Measurements from ENCODE around the gene FHL3. TPM values are rescaled to one million over a fixed set of nuclear protein-coding genes. Genes with fewer than 3 reads are reported as not detected.
A peak's percentile ranks its signal among the peaks of the same experiment; 100 is the strongest.

The FHL3 gene
- total and polyA plus RNA-seq, 2 of the 8 experiments (the other 6 are each of a cell fraction or from before 2014, with no cell fraction given), result 14.3 to 35.6 TPM

GRCh38 chr1:38044221-38045215, 39.2 kb upstream of the FHL3 start:
- Histone ChIP-seq H2AK5ac (ENCODE audit: low read depth, low read length) (no peak overlapping the region), H3K79me1 (ENCODE audit: low read depth, low read length) (peaks cover 2% of the 10 kb centered on the region; the same call in 1 of the 2 replicates), H3K4me1 (replicated peaks in 1 of 4; ENCODE audit: control insufficient read depth in 3 of 4, insufficient read depth in 4 of 4, low read length in 3 of 4) (peaks cover 3 to 18% (median 10%) of the 10 kb centered on the region in 4 experiments), H3K27ac (ENCODE audit: low read depth, low read length) (no peak overlapping the region), H4K20me1 (replicated peaks in 1 of 2; ENCODE audit: control insufficient read depth in 1 of 2, insufficient read depth in 2 of 2, low read length in 2 of 2) (peaks cover 11 to 20% of the 10 kb centered on the region in 2 experiments), H3K56ac (replicated peaks; ENCODE audit: insufficient read length, low read depth, low read length) (no peak overlapping the region), H3K4ac (replicated peaks; ENCODE audit: insufficient read length, low read depth, low read length) (no peak overlapping the region), H3K4me3 (ENCODE audit: extremely low read depth in 1 of 4, insufficient read depth in 2 of 4, low read depth in 3 of 4, low read length in 4 of 4) (peak overlapping the region; percentile 75 to 88 (median 81)), H3K79me2 (ENCODE audit: control insufficient read depth in 1 of 2, insufficient read depth in 2 of 2, low read length in 2 of 2) (peaks cover 0 to 15% of the 10 kb centered on the region in 2 experiments; a peak in 3 of 4 replicates), H3K18ac (ENCODE audit: extremely low read depth, low read length) (no peak overlapping the region), H3K23ac (ENCODE audit: insufficient read length) (no peak overlapping the region), H2BK15ac (ENCODE audit: low read length) (no peak overlapping the region), H3K27me3 (replicated peaks in 1 of 4; ENCODE audit: control insufficient read depth in 3 of 4, extremely low read depth in 1 of 4, insufficient read depth in 3 of 4, low read length in 3 of 4) (peaks cover 10 to 48% (median 40%) of the 10 kb centered on the region in 4 experiments; a peak in 6 of 7 replicates), H2BK20ac (ENCODE audit: low read length) (no peak overlapping the region), H3K23me2 (ENCODE audit: low read depth, low read length) (peaks cover 26% of the 10 kb centered on the region; the same call in 1 of the 2 replicates), H3K9me3 (ENCODE audit: insufficient read depth in 2 of 2, low read depth in 1 of 2, low read length in 1 of 2) (no peaks in the 10 kb centered on the region; a peak in 1 of 4 replicates), H4K5ac (ENCODE audit: insufficient read length, low read depth, low read length) (no peak overlapping the region), H3K9ac (replicated peaks in 1 of 4; ENCODE audit: extremely low read depth in 1 of 4, low read depth in 3 of 4, low read length in 3 of 4) (peak overlapping the region in 1 of 4 experiments; percentile 26; a peak in 1 of 7 replicates), H2BK5ac (ENCODE audit: low read depth, low read length) (no peak overlapping the region), H3K14ac (ENCODE audit: insufficient read length) (no peak overlapping the region), H3K36me3 (ENCODE audit: control insufficient read depth in 2 of 4, insufficient read depth in 4 of 4, low read length in 3 of 4) (peaks cover 0 to 10% (median 0%) of the 10 kb centered on the region in 4 experiments; a peak in 1 of 8 replicates), H3K4me2 (ENCODE audit: insufficient read depth in 1 of 2, low read depth in 2 of 2, low read length in 2 of 2) (peak overlapping the region; percentile 51 to 84), H2AFZ (ENCODE audit: low read length) (no peak overlapping the region), H4K8ac (ENCODE audit: extremely low read depth, insufficient read depth, low read length) (0 out of 2 replicates have a peak overlapping the region, but pooled peaks have one; percentile 17), H2BK12ac (ENCODE audit: low read depth, low read length) (no peak overlapping the region), H2BK120ac (replicated peaks; ENCODE audit: low read depth, low read length) (no peak overlapping the region), H4K91ac (replicated peaks; ENCODE audit: insufficient read length, low read length) (no peak overlapping the region)
- DNase-seq (ENCODE audit: low read depth in 1 of 2, low spot score in 2 of 2), result peak in 1 of 2 experiments; percentile 68
- ChIA-PET POLR2A (ENCODE audit: partially characterized antibody) (interaction anchor here (1.2 to 7.6 kb wide), 4 partner anchors 8 to 43 kb away, joined by 4 to 59 read pairs (median 7); no protein-coding TSS in a partner anchor), CTCF (ENCODE audit: partially characterized antibody) (interaction anchor here (0.6 to 3.5 kb wide), 4 partner anchors 11 to 458 kb away, joined by 3 to 37 read pairs (median 11); no protein-coding TSS in a partner anchor)
- FAIRE-seq, result no peak
- WGBS, 2 experiments (ENCODE audit: extremely low coverage in 1 of 2, insufficient coverage in 1 of 2, insufficient read length in 1 of 2, insufficient replicate concordance in 2 of 2, low coverage in 1 of 2, low lambda C conversion rate in 2 of 2, missing lambda C conversion rate in 1 of 2), result 3% methylated on average over 50 of the region's 70 CpGs; no CpG with 5 or more reads in 1 of the 2 experiments
- TF ChIP-seq SP1 (IDR thresholded peaks at IDR 0.05; ENCODE audit: low read depth, low read length) (no peak), KDM4A (IDR thresholded peaks at IDR 0.05; ENCODE audit: low read depth, low read length, severe bottlenecking) (no peak), EZH2 (IDR thresholded peaks at IDR 0.05; ENCODE audit: low read depth, low read length, severe bottlenecking) (no peak), POU5F1 (IDR thresholded peaks at IDR 0.05; ENCODE audit: low read depth, low read length) (no peak), NRF1 (IDR thresholded peaks at IDR 0.05; ENCODE audit: low read depth, low read length) (no peak)
